NOMO-1 treated with DMSO at 0.1 percent for 48 hours (cell line): ENCODE data around the gene MYBPC3.

Source experiments
- DNase-seq: peaks from one replicate; lab custom pipeline; 2025; ENCODE audit not compliant: unreplicated experiment; lab: John Stamatoyannopoulos, UW

The MYBPC3 gene

DNA sequence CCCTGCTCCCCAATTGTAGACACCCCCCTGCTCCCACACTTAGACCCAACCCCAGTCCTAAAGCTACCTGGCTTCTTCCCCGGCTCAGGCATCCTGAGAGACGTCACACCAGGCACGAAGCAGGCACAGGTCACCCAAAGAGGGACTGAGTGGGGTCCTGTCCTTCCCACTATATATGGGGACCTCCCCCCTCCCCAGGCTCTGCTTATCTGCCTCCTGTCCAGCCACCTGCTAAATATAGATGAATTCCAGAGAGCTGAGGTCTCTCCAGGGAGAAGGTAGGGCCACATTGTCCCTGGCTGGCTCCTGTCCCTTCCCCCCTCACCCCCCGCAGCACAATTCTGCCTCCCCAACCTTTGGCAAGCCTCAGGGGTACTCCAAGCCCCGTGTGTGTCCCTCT, at the start of gene MYBPC3:
Gene MYBPC3 (minus strand): TSS at position 147 of the 400 bp plus-strand sequence. CDS start 55 bp downstream, at position 92.
- no peak for DNase-seq

DNA sequence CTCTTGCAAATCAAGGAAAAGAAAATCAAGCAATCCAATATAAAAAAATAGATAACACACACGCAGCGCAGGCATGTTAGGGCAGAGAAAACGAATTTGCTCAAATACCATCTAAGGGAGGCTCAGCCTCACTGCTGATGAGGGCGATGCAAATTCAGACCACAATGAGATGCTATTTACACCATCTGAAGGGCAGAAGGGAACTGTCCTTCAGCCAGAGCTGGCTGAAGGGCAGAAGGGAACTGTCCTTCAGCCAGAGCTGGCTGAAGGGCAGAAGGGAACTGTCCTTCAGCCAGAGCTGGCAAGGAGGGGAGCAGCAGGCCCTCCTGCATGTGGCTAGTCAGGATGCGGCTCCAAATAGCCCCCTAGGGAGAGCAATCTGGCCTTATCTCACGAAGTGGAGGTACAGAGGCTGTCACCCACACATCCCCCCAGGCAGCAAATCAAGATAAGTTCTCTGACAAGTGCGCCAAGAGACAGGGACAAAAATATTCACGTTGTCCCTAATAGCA, 48.3 kb upstream of the MYBPC3 start:
- peak; percentile 56 for DNase-seq

DNA sequence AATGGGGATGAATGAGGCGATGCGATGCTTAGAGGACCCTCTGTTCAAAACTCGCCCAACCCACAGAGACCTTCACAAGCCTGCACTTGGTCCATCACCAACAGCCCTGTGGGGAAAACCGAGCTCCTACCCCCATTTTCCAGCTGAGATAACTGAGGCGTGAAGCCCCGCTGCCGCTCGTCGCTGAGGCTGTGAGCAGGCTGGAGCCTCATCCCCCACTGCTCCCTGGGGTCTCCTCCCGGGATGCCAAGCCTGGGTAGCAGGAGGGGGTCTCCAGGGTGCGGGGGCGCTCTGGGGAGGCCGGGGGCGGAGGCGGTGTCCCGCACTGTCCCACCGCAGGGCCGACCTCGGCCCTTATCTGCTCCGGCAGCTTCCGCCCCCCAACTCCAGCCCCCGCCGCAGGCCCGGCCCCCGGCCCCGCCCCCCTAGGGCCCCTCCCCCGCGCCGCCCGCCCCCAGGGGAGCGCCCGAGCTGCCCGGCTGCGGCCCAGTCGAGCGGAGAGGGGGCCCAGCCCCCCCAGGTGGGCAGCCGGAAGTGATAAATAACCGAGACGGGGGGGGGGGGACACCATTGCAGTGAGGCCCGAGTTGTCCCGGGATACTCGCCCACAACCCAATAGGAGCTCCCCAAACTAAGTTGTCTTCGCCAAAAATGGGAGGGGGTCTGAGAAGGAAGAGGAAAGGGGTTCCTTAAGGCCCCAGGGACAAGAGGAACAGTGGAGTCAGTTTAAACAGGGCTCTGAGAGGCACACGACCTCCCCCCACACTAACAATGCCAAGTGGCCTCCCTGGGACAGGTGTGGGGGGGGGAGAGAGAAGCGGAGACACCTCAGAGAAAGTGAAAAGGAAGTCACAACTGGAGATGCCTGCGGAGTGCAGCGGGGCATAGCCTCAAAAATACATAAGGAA, 47.6 kb upstream of the MYBPC3 start:
- DNase-seq, result no peak

DNA sequence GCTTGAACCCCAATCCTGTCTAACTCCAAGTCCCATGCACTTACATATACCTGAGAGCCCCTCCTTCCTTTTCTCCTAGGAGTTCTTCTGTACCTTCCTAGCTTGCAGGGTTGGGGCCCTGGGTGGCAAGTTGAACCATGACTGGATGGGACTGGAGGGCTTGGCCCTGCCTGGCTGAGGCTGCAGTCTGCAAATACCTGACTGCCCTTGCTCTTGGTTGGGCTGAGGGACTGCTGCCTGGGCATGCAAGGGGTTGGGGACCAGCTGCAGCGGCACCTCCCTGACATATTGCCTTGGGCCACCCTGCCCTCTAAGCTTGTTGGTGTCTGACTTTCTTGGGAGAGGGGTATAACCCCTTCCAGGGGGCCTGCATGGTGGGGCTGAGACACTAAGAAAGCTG, 46.0 kb upstream of the MYBPC3 start:
- no peak for DNase-seq

DNA sequence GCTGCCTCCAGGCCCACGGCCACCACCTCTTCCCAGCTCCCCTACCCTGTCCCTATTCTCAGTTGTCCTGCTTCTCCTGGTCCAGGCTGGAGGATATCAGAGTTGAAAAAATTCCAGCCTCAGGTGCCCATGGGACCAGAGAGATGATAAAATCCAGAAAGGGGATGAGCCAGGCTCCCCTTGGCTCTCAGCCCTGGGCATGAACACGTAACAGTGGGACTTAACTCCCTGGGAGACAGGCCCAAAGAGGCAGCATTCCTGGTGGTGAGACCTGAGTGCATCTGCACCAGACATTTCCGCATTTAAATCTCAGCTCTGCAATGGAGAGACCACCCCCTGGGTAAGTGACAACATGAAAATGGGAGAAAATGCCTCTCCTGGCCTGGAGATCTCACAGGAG, 45.5 kb upstream of the MYBPC3 start:
- DNase-seq, result no peak

DNA sequence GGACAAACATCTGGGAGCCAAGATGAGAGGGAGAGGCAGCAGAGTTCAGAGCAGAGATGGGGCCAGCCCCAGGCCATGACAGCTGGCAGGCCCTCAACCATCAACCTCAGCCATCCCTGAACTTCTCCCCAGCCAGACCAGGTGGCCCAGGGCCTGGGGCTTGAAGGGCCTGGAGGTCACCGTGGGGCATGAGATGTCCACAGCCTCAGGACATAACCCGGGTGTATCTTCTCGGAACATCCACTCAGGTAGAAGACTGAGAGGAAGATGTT, 43.5 kb upstream of the MYBPC3 start:
- DNase-seq, result no peak

DNA sequence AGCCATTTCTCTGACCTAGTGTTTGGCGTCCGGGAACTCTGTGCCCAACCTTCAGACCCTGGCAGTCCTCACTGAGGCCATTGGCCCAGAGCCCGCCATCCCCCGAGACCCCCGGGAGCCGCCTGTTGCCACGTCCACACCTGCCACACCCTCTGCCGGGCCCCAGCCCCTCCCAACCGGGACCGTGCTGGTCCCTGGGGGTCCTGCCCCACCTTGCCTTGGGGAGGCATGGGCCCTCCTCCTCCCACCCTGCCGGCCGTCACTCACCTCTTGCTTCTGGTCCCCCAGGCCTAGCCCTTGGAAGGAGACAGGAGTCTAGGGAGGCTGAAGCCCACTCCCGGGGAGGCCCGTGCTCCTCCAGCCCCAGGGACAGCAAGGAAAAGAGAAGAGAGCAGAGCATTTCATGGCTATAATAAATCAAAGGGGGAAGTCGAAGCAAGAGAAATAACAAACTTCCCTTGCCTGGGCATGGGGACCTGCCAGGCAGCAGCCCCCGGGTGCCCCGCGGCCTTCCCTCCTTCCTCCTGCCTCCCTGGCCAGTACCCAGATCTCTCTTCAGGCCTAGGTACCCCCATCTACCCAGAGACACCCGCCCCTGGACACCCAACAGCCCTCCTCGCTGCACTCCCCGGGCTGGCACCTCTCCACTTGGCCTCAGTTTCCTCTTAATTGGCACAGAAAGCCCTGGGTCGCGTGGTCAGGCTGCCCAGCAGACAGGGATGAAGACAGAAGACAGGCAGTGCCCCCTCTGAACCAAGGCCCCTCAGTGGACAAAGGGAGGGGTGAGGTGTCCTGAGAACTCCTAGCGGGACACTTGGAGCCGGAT, 42.9 kb upstream of the MYBPC3 start:
- DNase-seq, result peak; percentile 28

DNA sequence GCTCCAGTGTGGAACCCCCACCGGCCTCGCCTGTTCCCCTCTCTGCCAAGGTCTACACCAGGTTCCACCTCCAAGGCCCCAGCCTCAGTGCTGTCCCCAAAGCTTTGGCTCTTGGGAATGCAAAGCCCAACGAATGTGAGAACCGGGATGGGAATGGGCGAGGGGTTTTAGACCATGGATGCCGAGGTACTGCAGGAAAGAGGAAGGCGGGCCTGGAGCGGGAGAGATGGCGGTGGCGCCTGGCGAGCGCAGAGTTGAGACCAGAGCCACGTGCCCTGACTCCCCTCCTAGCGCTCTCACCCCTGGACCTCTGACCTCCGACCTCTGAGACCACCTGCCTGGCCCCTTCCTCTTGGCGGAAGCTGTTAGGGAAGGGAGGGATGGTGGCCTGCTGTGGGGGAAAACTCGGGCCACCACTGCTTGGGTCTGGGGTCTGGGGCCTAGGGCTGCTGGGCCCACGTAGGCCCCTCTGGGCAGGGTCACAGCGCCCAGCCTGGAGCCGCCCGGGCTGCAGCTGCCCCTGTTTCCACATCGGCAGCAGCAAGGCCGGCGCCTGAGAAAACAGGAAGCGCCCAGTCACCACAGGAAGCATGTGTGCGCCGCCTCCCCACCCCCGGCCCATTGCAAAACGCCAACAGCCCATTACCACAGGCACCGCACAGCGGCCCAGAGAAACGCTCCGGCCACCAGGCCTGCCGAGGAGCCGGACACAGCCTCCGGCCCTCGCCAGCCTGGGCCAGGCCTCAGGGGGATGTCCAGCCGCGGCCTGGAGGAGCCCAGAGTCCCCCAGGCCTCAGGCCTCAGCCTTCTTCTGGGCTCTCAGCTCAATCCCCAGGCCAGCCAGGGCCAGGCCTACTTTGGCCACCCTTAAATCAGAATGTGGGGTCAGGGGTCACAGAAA, 42.1 kb upstream of the MYBPC3 start:
- peak; percentile 88 for DNase-seq

DNA sequence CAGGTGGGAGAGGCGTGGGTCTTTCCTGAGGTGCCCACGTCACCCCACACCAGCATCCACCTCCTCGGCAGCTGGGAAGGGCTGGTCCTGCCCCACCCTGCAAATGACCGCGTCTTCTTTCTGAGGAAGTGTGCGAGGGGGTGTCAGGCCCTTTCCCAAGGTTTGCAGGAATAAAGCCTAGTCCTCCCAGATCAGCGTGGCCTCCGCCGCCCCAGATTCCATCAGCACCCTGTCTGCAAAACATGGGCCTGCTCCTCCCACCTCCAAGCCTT, 41.5 kb upstream of the MYBPC3 start:
- no peak for DNase-seq

DNA sequence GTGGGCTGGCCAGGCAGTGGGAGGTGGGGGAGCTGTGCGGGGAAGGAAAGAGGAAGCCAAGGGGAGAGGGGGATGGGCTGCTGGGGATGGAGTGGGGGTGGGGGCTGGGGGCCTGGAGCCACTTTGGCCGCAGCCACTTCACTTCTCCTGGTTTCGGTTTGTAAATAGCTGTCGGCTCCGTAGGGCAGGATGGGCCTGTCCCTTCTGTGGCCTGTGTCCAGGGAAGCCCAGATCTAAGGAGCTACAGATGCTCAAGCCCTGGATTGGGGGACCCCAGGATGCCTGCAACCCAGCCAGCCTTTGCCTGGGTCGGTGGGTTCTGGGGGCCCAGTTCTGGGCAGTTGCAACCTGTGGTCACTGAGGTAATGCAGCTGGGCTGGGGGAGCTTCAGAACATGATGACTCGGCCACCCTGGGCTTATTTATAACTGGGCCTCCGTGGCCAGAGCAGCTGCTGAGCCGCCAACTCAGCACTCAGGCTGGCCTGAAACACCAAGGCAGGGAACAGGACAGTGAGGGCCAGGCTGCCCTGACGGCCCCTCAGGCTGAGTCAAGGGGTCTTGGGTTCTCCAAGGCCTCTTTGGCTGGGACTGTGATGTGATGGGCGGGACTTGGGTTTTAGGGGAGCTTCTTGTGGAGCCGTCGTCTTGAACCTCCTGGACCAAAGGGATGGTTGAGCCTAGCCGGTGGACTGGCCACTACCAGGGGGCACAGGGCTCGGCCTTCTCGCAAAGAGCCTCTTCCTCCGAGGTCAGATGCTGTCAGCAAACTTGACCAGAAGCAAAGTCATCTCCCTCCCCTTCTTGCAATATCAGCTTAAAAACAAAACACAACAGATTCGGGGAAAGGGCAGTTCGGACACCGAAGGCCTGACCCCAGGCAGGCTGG, 40.9 kb upstream of the MYBPC3 start:
- DNase-seq, result peak; percentile 65

DNA sequence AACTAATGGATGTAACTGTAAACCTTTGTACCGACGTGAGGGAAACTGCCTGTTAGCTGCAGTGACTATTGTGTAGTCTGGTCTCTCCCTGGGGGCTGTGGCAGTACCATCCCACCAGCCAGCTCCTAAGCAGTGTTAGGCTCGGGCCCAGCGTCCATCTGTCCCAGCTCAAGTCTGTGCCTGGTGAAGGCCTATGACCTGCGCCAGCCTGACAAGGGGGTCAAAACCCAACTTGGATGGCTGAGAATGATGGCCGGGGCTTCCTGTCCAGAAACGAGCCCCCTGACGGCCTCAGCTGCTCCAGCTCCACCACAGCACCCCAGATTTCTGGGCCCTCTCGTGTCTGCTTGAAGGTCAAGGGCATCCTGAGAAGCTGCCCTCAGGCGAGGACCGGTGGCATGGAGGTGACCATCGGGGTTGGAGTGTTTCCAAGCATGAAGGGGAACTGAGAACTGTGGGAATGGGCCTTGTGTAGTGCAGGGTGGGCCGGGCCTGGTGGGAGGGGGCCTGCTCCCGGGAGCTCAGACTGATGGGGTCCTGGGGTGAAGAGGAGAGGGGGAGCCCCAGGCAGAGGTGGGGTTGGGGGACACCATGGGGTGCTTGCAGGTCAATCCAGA, 40.2 kb upstream of the MYBPC3 start:
- DNase-seq, result no peak

DNA sequence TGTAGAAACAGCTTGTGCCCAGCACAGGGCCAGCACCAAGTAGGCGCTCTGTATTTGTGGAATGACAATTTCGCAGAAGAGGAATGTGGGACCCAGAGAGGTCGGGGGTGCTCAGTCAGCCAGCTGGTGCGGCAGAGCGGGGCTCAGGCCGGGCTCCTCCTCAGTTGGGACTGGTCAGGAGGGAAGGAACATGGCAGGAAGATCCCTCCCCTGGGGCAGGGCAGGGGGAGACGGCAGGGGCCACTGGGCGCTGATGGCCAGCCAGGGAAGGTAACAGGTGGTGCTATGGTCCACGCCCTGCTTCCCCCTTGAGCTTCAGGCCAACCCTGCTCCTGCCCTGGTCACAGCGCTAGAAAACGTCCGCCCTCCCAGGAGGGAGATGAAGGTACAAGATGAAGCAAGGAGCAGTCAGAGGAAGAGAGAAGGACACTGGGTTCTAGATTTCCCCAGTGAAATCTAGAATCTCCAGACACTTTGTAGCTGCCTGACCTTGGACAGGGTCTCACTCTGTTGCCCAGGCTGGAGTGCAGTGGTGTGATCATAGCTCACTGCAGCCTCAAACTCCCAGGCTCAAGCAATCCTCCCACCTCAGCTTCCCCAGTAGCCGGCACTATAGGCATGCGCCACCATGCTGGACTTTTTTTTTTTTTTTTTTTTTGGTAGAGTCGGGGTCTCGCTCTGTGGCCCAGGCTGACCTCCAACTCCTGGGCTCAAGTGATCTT, 39.4 kb upstream of the MYBPC3 start:
- DNase-seq, result no peak

DNA sequence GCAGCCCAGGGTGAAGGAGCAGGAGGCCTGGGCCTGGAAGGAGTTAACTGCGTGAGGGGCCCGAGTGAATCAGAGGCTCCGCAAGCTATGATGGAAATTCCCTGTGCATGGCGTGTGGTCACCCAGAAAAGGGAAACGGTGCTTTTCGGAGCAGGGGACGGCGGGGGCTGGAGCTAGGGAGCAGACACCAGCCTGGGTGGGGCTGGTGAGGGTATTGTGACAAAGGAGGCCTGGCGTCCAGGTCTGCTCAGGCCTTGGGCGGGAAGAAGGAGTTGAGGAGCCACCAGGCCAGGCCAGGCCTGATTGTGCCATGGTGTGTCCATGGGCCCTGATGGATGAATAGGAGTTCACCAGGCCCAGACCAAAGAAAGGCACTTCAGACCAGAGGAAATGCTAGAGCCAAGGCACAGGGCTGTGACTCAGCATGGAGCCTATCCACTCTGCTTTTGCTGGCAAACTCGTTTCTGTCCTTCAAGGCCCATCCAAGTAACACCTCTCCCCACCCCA, 38.6 kb upstream of the MYBPC3 start:
- peak; percentile 95 for DNase-seq

DNA sequence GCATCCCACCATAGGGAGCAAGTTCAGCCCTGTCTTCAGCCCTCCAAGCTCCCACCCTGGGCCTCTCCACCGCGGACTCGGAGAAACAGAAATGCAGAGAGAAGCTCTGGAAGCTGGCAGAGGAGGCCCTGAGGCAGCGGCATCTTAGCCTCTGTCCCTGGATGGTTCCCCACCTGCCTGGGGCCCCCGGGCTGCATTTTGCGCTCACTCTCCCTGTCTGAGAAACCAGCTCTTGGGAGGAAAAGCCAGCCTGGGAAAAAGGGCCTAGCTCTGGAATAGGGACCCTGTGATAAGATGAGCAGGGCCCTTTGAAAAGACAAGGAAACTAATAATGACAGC, 37.9 kb upstream of the MYBPC3 start:
- no peak for DNase-seq

DNA sequence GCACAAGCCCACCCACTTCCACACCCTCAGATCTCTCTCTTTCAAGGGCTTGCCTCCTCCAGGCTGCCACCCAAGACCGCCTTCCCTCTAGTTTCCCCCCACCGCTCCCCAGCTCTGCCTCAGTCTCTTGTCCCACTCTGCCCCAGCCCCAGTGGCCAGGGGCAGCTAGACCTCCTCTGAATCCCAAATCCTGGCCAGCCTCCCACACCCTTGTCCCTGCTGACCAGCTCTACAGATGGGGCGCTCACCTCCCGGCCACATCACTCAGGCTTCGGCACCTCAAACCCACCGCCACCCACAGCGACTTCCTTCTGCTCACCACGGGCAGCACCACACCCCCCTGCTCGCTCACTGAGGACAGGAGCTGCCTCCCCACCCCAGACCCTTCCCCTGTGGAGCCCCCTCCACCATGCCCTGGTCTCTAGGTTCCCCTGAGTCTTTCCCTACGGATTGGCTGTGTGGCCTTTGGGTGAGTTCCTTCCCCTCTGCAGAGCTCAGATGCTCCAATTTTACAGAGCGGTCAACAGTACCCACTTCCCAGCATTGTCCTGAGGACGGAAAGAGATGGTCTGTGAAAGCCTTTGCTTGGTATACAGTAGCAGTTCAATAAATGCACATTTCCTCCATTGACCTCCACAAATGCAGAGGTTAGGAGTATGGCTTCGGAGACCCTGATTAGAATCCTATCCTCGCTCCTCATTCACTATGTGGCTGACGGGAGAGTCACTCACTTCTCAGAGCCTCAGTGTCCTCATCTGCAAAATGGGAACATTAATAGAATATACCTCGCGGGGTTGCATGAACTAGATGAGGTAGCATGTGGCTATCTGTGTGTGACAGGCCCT, 37.3 kb upstream of the MYBPC3 start:
- DNase-seq, result no peak

DNA sequence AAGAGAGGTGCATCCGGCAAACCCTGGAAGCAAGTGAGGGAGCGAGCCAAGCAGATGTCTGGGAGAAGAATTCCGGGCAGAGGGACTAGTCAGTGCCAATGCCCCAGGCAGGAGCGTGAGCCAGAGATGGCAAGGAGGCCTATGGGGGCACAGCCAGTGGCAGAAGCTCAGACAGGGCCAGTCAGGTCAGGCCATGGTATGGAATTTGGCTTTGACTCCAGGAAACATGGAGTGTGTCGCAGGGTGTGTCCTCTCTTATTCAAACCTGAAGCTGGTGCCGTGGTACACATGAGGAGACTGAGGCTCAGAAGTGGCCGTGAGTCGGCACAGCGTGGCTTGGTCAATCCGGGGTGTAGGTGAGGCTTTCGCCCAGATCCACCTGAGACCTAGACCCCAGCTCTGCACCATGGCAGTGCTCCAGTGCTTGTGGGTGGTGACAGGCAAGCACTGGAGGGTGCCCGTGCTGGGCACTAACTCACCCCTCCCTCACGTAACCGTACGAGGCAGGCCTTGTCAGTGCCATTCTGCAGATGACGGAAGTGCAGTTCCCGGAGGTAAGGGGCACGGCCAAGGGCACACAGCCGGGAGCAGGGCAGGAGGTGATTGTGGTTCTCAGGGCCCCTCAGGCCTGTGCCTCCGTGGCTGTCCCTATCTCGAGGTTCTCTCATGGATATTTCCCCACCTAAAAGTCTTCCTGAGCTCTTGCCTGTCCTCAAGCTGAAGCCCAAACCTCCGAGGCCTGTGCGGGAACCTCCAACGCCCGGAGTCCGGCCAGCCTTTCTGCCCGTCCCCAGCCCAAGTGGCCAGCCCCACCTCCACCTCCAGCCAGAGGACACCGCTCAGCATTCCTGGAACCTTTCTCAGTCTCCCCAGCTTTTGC, 36.4 kb upstream of the MYBPC3 start:
- no peak for DNase-seq

DNA sequence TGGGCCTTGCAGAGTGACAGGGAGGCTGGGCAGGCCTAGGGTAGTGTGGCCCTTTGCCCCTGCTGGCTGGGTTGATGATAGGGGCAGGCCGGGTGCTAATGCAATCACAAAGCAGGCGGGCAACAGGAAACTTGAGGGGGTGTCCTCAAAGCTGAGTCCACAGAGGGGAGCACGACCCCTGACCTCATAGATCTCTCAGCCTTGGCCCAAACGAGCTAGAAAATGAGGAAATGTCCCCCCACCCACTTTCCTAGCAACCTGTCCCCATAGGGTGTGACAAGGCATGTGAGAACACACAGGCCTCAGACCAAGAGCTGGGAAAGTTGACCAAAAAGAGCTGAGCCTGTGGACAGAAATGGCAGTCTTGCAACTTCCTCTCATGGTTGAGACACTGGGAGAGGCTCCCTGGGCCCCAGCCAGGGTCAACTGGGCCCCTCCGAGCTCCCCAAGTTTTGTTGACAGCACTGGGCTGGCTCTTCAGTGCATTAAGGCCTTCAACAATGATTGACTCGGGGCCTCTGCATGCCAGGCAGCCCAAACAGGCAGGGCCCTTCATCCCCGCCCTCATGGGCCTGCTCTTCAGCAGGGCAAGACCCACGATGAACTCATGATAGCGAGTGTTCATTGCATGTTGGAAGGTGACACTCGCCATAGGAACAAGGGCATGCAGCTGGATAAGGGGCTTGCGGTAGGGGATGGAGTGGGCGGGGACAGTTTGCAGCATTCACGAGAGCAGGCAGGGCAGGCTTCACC, 35.6 kb upstream of the MYBPC3 start:
- peak; percentile 78 for DNase-seq
